IPS-20b (cell line): ENCODE measurements around the gene SPNS3.

Source experiments
- H3K27ac ChIP-seq: one replicate; pipeline ENCODE4 v1.5.1; 2013; ENCODE audit warnings: low read length
- H3K27me3 ChIP-seq: 2 replicates; pipeline ENCODE4 v1.6.1; 2013; ENCODE audit warnings: mild to moderate bottlenecking, low read length, inconsistent platforms; ENCODE audit not compliant: insufficient read depth
- H3K36me3 ChIP-seq: 2 replicates; pipeline ENCODE4 v1.6.1; 2013; ENCODE audit warnings: low read depth, mild to moderate bottlenecking, inconsistent platforms, low read length, moderate library complexity; ENCODE audit not compliant: insufficient read depth
- H3K4me1 ChIP-seq: 2 replicates; pipeline ENCODE4 v1.6.1; 2013; ENCODE audit warnings: mild to moderate bottlenecking, control low read depth, inconsistent platforms, low read length, moderate library complexity; ENCODE audit not compliant: insufficient read depth
- H3K4me3 ChIP-seq: 2 replicates; pipeline ENCODE4 v1.5.1; 2013; ENCODE audit warnings: mild to moderate bottlenecking, low read length, inconsistent platforms
- H3K9ac ChIP-seq: 2 replicates; pipeline ENCODE4 v1.6.1; 2013; ENCODE audit warnings: low read depth, mild to moderate bottlenecking, inconsistent platforms, low read length, moderate library complexity
- H3K9me3 ChIP-seq: 2 replicates; pipeline ENCODE4 v1.6.1; 2013; ENCODE audit warnings: mild to moderate bottlenecking, low read depth, low read length, inconsistent platforms; ENCODE audit not compliant: insufficient read depth

Gene SPNS3

DNA sequence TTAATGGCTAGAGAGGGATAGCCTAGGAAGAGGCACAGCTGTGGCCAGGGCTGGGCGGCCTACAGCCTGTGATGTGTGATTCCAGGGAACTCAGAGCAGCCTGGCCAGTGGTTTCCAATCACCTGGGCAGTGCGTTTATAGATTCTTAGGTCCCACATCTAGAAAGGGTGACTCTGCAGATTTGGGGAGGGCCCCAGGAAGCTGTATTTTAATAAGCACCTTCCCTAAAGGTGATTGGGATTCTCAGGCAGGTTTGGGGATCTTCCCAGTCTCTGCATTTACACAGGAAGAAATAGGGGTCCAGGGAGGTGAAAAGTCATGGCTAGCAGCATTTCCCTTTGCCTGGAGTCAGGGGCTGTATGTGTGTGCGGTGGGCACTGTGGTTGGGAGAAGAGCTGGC lies 74.5 kb downstream of the SPNS3 start:
- no peaks in the 10 kb centered on the region; the same call in 1 of the 2 replicates for H3K4me1 ChIP-seq
- no peaks in the 10 kb centered on the region for H3K36me3 ChIP-seq
- peaks cover 10% of the 10 kb centered on the region; the same call in 1 of the 2 replicates for H3K27me3 ChIP-seq
- H3K9ac ChIP-seq = no peak overlapping the region
- no peak overlapping the region for H3K4me3 ChIP-seq
- no peak overlapping the region for H3K27ac ChIP-seq
- no peaks in the 10 kb centered on the region for H3K9me3 ChIP-seq

DNA sequence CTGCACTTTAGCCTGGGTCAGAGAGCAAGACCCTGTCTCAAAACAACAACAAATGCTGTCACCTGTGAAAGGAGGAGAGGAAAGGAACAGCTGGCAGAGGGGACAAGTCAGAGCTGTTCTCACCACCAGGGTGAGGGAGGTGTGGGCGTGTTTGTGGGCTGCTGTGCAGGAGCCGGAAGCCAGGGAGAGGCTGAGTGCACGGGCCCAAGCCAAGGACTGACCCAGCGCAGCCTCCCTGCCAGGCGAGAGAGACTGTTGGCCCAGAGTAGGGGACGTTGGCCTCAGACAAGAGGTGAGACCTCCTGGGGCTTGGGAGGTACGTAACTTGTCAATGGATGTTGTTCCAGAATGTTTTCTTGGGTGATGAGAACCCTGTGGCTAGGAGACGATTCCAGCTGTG lies 75.7 kb downstream of the SPNS3 start:
- no peaks in the 10 kb centered on the region for H3K36me3 ChIP-seq
- no peak overlapping the region for H3K4me3 ChIP-seq
- H3K9me3 ChIP-seq = no peaks in the 10 kb centered on the region
- no peak overlapping the region for H3K9ac ChIP-seq
- H3K4me1 ChIP-seq = no peaks in the 10 kb centered on the region; the same call in 1 of the 2 replicates
- H3K27me3 ChIP-seq = peaks cover 10% of the 10 kb centered on the region; the same call in 1 of the 2 replicates
- H3K27ac ChIP-seq = no peak overlapping the region

DNA sequence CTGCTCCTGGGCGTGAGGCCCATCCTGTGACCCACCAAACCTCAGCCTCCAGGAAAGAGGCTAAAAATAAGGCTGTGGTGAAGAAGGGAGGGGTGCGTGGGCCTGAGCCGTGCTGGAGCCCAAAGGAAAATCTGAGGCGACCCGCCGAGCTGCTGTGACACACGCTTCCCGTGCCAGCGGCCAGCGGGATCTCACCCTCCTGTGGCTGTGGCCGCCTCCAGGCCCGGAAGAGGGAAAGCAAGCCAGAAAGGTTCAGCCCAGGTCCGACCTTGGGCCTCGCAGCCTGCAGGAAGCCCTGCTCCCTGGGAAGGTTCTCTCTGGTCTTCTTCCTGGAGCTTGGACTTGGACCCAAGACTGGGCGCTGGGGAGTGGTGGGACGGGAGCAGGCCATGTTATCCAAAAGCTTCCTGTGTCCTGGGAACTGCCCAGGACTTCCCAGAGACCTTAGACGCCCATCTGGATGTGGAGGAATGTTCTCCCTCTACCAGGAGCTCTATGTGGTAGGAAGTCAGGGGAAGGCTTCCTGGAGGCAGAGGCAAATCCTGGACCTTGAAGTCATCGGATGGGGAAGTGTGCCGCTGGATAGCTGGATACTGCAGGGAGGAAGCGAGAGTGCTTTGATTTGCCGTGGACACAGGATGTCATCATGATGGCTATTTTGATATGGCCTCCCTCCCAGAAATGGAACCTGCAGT lies 76.3 kb downstream of the SPNS3 start:
- Histone ChIP-seq H3K4me3 (no peak overlapping the region), H3K36me3 (no peaks in the 10 kb centered on the region), H3K27ac (no peak overlapping the region), H3K27me3 (peaks cover 10% of the 10 kb centered on the region; the same call in 1 of the 2 replicates), H3K9ac (no peak overlapping the region), H3K9me3 (no peaks in the 10 kb centered on the region), H3K4me1 (no peaks in the 10 kb centered on the region; the same call in 1 of the 2 replicates)

DNA sequence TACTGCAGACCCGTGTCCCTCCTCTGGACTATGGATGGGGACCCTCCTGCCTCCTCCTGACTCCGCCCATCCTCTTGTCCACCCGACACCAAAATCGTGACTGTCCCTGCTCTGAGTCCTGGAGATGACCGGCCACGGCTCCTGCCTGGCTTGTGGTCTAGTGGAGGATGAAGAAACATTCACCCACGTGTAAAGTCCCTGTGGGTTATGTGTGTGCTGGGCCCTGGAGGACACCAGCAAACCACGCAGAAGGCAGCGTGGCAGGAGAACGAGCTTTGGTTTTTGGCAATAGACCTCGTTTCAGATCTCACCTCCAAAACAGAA lies 76.8 kb downstream of the SPNS3 start:
- Histone ChIP-seq H3K9ac (no peak overlapping the region), H3K27ac (no peak overlapping the region), H3K36me3 (no peaks in the 10 kb centered on the region), H3K27me3 (peaks cover 10% of the 10 kb centered on the region; the same call in 1 of the 2 replicates), H3K9me3 (no peaks in the 10 kb centered on the region), H3K4me3 (no peak overlapping the region), H3K4me1 (no peaks in the 10 kb centered on the region; the same call in 1 of the 2 replicates)

DNA sequence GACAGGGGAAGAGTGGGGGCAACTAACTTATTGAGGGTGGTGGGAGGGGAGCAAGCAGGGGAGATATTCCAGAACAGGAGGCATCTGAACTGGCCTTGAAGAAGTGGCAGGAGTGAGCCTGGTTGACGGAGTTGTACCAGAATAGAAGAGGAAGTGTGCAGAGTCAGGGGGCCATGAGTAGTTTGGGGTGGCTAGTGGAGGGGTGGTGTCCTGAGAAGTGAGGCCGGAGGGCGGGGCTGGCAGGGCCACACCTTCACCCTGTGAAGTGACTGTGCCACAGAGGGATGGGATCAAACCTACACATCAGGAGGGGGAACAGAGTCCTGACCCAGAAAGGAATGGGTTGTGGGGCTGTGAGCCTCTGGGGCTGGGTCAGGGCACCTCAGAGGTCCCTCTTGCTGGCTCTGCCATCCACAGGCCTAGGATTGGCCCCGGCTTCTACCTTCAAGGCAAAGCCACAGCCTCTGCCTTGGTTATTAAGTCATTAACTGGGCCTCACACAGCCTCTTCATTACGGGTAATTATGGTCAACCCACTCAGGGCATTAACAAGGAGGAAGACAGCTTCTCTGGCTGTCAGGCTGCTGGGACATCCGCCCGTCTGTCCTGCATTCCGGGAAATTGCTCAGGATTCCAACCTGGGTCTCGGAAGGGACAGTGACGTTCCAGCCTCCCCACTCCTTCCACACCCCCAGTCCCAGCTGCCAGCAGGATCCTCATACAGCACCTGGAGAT lies 77.6 kb downstream of the SPNS3 start:
- Histone ChIP-seq H3K27me3 (peaks cover 10% of the 10 kb centered on the region; the same call in 1 of the 2 replicates), H3K27ac (no peak overlapping the region), H3K36me3 (no peaks in the 10 kb centered on the region), H3K4me1 (no peaks in the 10 kb centered on the region; the same call in 1 of the 2 replicates), H3K9ac (no peak overlapping the region), H3K4me3 (no peak overlapping the region), H3K9me3 (no peaks in the 10 kb centered on the region)

DNA sequence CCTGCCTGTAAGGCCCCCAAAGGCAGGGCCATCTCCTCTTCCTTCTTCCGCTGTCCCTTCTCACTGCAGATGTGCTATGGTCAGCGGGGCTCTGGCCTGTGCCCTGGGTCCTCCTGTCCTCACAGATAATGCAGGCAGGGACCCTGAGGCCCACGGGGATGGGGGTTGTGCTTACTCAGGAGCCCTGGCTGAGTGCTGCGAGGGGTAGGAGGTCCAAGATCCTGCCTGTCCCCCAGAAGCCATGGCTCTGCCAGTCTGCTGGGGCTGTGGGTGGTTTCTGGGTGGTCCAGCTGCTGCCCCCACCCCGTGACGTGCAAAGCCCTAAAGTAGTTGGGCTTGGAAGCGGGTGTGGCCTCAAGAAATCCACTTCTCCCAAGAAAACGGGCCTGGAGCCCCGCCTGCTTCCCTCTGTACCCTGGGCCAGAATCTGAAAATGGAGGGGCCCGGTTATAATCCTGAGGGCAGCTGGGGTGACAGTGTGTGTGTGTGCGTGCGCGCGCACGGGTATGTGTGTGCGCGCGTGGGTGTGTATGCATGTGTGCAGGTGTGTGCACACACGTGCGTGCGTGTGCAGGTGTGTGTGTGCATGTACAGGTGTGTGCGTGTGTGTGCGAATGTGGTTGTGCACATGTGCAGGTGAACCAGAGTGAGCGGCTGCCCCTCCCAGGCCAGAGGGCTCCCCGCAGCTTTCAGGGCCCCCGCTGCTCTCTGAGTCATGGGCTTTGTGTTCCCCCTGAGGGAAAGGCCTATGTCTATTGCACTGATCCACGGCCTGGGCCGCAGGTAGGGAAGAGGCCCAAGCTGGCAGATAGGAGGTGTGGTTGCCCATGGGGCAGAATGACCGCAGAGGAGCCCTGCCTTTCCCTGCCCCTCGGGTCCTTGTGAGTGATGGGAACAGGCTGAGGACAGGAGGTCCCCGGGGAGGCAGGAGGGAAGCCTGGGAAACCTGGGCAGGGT lies 78.7 kb downstream of the SPNS3 start:
- no peak overlapping the region for H3K9ac ChIP-seq
- H3K9me3 ChIP-seq = no peaks in the 10 kb centered on the region
- H3K36me3 ChIP-seq = no peaks in the 10 kb centered on the region
- H3K4me3 ChIP-seq = no peak overlapping the region
- H3K27me3 ChIP-seq = peaks cover 10% of the 10 kb centered on the region; the same call in 1 of the 2 replicates
- H3K27ac ChIP-seq = no peak overlapping the region
- no peaks in the 10 kb centered on the region; the same call in 1 of the 2 replicates for H3K4me1 ChIP-seq

DNA sequence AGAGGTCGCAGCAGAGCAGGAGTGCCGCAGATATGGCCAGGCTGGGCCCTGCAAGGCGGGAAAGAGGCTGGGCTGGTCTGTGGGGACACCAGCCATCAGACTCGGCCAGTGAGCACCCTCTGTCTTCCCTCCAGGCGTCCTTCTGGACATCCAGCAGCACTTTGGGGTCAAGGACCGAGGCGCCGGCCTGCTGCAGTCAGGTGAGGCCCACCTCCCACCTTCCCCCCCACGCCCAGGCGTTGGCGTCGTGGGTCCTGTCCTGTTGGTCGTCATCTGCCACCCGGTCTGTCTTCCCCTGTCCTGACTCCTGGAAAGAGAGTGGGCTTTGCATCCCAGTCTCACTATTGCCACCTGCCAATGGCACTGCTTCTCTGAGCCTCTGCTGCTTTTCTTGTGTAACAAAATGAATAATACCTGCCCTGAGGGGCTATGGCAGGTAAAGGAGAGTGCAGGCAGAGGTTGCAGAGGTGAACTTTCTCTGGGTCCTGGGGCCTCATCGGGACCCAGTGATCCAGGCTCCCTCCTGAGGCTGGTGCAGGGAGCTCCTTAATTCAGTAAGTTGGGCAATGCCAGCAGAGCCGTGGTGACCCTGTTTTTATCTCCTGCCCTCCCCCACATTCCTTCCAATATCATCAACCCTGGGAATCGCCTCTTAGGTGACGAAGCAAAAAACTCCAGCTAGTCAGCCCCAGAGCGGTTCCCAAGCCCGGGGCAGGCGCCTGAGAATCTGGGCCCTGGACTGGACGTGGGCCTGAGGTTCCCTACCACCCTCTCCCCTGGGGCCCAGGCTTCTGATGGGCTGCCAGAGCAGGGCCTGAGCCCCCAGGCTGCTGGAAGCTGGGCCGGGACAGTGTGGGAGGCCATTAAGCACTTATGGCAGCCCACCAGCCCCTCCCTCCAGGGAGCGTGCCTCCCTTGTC lies 79.6 kb downstream of the SPNS3 start:
- Histone ChIP-seq H3K27me3 (peaks cover 10% of the 10 kb centered on the region; the same call in 1 of the 2 replicates), H3K4me3 (no peak overlapping the region), H3K27ac (no peak overlapping the region), H3K4me1 (no peaks in the 10 kb centered on the region; the same call in 1 of the 2 replicates), H3K9me3 (no peaks in the 10 kb centered on the region), H3K9ac (no peak overlapping the region), H3K36me3 (no peaks in the 10 kb centered on the region)

DNA sequence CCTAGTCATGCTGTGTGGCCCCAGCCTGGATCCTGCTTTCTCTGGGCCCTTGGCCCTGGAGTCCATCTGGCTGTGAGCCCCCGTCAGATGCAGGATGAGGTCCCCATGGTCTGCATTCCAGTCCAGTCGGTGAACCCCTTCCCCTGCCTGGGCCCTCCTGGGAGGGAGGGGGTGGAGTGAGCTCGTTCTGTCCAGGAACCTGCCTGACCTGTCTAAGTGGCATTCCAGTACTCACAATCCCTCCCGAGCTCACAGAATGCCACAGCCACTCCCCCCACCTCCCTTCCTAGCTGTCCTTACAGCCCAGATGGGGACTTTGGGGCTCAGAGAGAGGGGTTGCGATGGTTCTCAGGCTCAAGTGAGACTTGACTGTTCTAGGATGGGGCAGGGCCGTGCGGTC lies 80.5 kb downstream of the SPNS3 start:
- Histone ChIP-seq H3K27ac (no peak overlapping the region), H3K27me3 (peaks cover 10% of the 10 kb centered on the region; the same call in 1 of the 2 replicates), H3K4me3 (no peak overlapping the region), H3K4me1 (no peaks in the 10 kb centered on the region; the same call in 1 of the 2 replicates), H3K9ac (no peak overlapping the region), H3K36me3 (no peaks in the 10 kb centered on the region), H3K9me3 (no peaks in the 10 kb centered on the region)

DNA sequence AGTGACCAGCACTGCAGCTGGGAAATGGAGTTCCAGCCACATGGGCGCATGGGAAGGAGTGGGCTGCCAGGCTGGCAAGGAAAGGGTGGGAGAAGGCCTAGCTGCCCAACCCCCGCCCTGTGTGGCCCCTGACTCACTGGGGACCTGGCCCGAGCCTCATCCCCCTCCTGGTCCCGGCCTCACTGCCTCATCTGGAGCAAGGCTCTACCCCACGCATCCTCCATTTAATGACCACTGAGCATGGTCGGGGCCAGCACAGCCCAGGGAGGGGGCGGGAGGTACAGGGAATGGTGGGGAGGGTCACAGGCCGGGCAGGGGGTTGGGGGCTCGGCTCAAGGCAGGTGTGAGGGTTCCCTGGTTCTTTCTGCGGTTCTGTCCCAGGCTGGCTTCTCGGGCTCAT lies 81.0 kb downstream of the SPNS3 start:
- Histone ChIP-seq H3K27ac (no peak overlapping the region), H3K4me3 (no peak overlapping the region)

DNA sequence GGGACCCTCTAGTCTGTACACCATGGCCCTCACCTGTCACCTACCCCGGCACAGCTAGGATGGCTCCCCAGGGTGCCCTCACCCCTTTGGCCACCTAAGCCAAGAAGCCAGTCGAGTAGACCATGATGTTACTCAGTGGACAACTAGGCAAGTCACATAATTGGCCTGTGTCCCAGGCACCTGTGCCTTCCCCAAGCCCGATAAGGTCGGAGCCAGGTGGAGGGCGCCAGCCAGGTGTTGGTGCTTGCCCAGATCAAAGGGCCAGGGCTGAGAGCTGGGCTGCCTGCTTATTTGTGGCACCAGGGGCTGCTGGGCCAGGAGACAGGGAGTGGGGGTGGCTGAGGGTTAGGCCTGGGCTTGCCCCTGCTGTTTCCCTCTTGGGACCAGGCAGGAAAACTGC lies 81.8 kb downstream of the SPNS3 start:
- Histone ChIP-seq H3K4me3 (no peak overlapping the region), H3K27ac (no peak overlapping the region), H3K9me3 (no peaks in the 10 kb centered on the region), H3K36me3 (no peaks in the 10 kb centered on the region), H3K9ac (no peak overlapping the region), H3K27me3 (peaks cover 14% of the 10 kb centered on the region; the same call in 1 of the 2 replicates), H3K4me1 (no peaks in the 10 kb centered on the region; the same call in 1 of the 2 replicates)

More for the DNA sequence above, 81.0 kb downstream of the SPNS3 start:
- H3K9me3 ChIP-seq = no peaks in the 10 kb centered on the region
- no peak overlapping the region for H3K9ac ChIP-seq
- H3K4me1 ChIP-seq = no peaks in the 10 kb centered on the region; the same call in 1 of the 2 replicates
- H3K36me3 ChIP-seq = no peaks in the 10 kb centered on the region
- peaks cover 12% of the 10 kb centered on the region; the same call in 1 of the 2 replicates for H3K27me3 ChIP-seq
